A673 (cell line): ENCODE data around the gene KRTAP4-5.

Experiments used
- CTCF ChIP-seq: fragments of 300-800, 200-600 bp; sonication (generic); conservative IDR thresholded peaks from 2 replicates; pipeline ENCODE4 v1.5.1; 2017; ENCODE audit warnings: low read depth, mild to moderate bottlenecking, antibody characterized with exemption, low read length, moderate library complexity, mixed read lengths
- EZH2 ChIP-seq: fragments of 200-600 bp; sonication (generic); IDR thresholded peaks from 2 replicates; pipeline ENCODE4 v1.6.1; 2017; ENCODE audit warnings: borderline replicate concordance, low read depth, mild to moderate bottlenecking, mixed read lengths, antibody characterized with exemption, low read length; ENCODE audit not compliant: poor library complexity, severe bottlenecking

- TF ChIP-seq EZH2 (no peak), CTCF (no peak)
Observed at GRCh38 chr17:41186872-41187271, 37.2 kb upstream of the KRTAP4-5 start.
